ENCODE results near the gene DNAH6.

GRCh38 chr2:84636080-84636971 is 120.0 kb downstream of the DNAH6 start:
- no peak for TF ChIP-seq CTCF (IDR thresholded peaks at IDR 0.05)
- no peak for TF ChIP-seq EP300 (IDR thresholded peaks at IDR 0.05; ENCODE audit: low read depth)

Measured in transverse colon (tissue), 3 donors.